Activated T-cell treated with anti-CD3 and anti-CD28 coated beads, Interleukin-2, amount 50 U/mL, for 4 hours (primary cell): ENCODE measurements around the gene GJB2. TPM values are rescaled to one million over a fixed set of nuclear protein-coding genes. Genes with fewer than 3 reads are reported as not detected.
A peak's percentile ranks its signal among the peaks of the same experiment; 100 is the strongest.
"Not testable (repeated sequence)": the region's sequence is repeated elsewhere in the genome, so short reads cannot be mapped to it uniquely, and the experiment has no call there.

Source experiments
- ATAC-seq, 2 donors: fragments of 200-7000 bp; cut with Tn5 transposase; one replicate each; pipeline ENCODE4 v1.10.0; 2021
- DNase-seq: peaks from one replicate; pipeline ENCODE4 v3.0.0-alpha.2; 2020
- H3K27me3 Mint-ChIP-seq: one replicate; pipeline ENCODE4 v1.8.0; 2021; ENCODE audit warnings: low read depth, mixed read lengths
- H3K36me3 Mint-ChIP-seq: one replicate; pipeline ENCODE4 v1.8.0; 2022; ENCODE audit warnings: mixed read lengths; ENCODE audit not compliant: insufficient read depth
- H3K4me1 Mint-ChIP-seq: one replicate; pipeline ENCODE4 v1.8.0; 2021; ENCODE audit warnings: low read depth, mixed read lengths
- H3K4me3 Mint-ChIP-seq: one replicate; pipeline ENCODE4 v1.8.0; 2021; ENCODE audit warnings: mild to moderate bottlenecking, moderate library complexity, mixed read lengths
- H3K9me3 Mint-ChIP-seq: one replicate; pipeline ENCODE4 v1.8.0; 2021; ENCODE audit warnings: mixed read lengths
- total RNA-seq, 3 donors: library from RNA; stranded (reverse); gene quantifications; one replicate each; pipeline ENCODE4 v1.2.1, GENCODE V29; 2021

Gene GJB2
- total RNA-seq, 3 donors from 2014 or later = 2.4 to 4.8 (median 4.4) TPM

GRCh38 chr13:20165417-20166257, 27.1 kb downstream of the GJB2 start:
- no peak for DNase-seq
- ATAC-seq = no peak
- Mint-ChIP-seq H3K27me3 (peaks cover 59% of the 10 kb centered on the region), H3K4me3 (no peak overlapping the region), H3K4me1 (peaks cover 5% of the 10 kb centered on the region), H3K36me3 (no peaks in the 10 kb centered on the region), H3K9me3 (no peaks in the 10 kb centered on the region)

GRCh38 chr13:20161951-20162300, 30.8 kb downstream of the GJB2 start:
- Mint-ChIP-seq H3K36me3 (no peaks in the 10 kb centered on the region), H3K27me3 (peaks cover 57% of the 10 kb centered on the region), H3K4me1 (peaks cover 11% of the 10 kb centered on the region), H3K4me3 (peak overlapping the region; percentile 69), H3K9me3 (no peaks in the 10 kb centered on the region)
- ATAC-seq (no peak), DNase-seq (no peak)

- peaks cover 11% of the 10 kb centered on the region for H3K4me1 Mint-ChIP-seq
- peak overlapping the region; percentile 69 for H3K4me3 Mint-ChIP-seq
- no peaks in the 10 kb centered on the region for H3K36me3 Mint-ChIP-seq
- H3K9me3 Mint-ChIP-seq = no peaks in the 10 kb centered on the region
- ATAC-seq (peak; percentile 63 to 64), DNase-seq (peak; percentile 50)
- peaks cover 53% of the 10 kb centered on the region for H3K27me3 Mint-ChIP-seq
Measured at GRCh38 chr13:20161275-20161950, 31.3 kb downstream of the GJB2 start.

GRCh38 chr13:20160306-20161274, 32.1 kb downstream of the GJB2 start, which contains the start of gene GJA3:
Gene GJA3 (minus strand): TSS chr13:20161052. CDS start chr13:20143288, 17,764 bp downstream.
- Mint-ChIP-seq H3K4me3 (peak within 1 kb of the TSS; percentile 80), H3K27me3 (peaks cover 49% of the 10 kb centered on the region), H3K4me1 (peaks cover 11% of the 10 kb centered on the region), H3K9me3 (no peaks in the 10 kb centered on the region), H3K36me3 (no peaks in the 10 kb centered on the region)
- DNase-seq = peak; percentile 63
- peak; percentile 64 to 68 for ATAC-seq

GRCh38 chr13:20159646-20160305, 33.0 kb downstream of the GJB2 start:
- no peaks in the 10 kb centered on the region for H3K36me3 Mint-ChIP-seq
- no peak for DNase-seq
- H3K4me1 Mint-ChIP-seq = peaks cover 11% of the 10 kb centered on the region
- peaks cover 44% of the 10 kb centered on the region for H3K27me3 Mint-ChIP-seq
- H3K9me3 Mint-ChIP-seq = no peaks in the 10 kb centered on the region
- ATAC-seq = no peak
- H3K4me3 Mint-ChIP-seq = peak overlapping the region; percentile 80

- Mint-ChIP-seq H3K4me1 (peaks cover 9% of the 10 kb centered on the region), H3K27me3 (peaks cover 42% of the 10 kb centered on the region), H3K4me3 (no peak overlapping the region), H3K36me3 (no peaks in the 10 kb centered on the region), H3K9me3 (no peaks in the 10 kb centered on the region)
- no peak for DNase-seq
- no peak for ATAC-seq
Measured at GRCh38 chr13:20157151-20157796, 35.5 kb downstream of the GJB2 start.

- Mint-ChIP-seq H3K36me3 (no peaks in the 10 kb centered on the region), H3K4me1 (peaks cover 8% of the 10 kb centered on the region), H3K27me3 (peaks cover 39% of the 10 kb centered on the region), H3K4me3 (no peak overlapping the region), H3K9me3 (no peaks in the 10 kb centered on the region)
- ATAC-seq = no peak
- no peak for DNase-seq
Measured at GRCh38 chr13:20156702-20157101, 36.0 kb downstream of the GJB2 start.

- peaks cover 49% of the 10 kb centered on the region for H3K27me3 Mint-ChIP-seq
- H3K36me3 Mint-ChIP-seq, H3K9me3 Mint-ChIP-seq, H3K4me3 Mint-ChIP-seq, DNase-seq, H3K4me1 Mint-ChIP-seq, ATAC-seq: not testable (repeated sequence)
Measured at GRCh38 chr13:20153290-20153689, 39.4 kb downstream of the GJB2 start.

- Mint-ChIP-seq H3K4me1 (no peaks in the 10 kb centered on the region), H3K4me3 (no peak overlapping the region), H3K36me3 (no peaks in the 10 kb centered on the region), H3K9me3 (no peaks in the 10 kb centered on the region), H3K27me3 (peaks cover 53% of the 10 kb centered on the region)
- DNase-seq (no peak), ATAC-seq (no peak)
Measured at GRCh38 chr13:20151612-20152011, 41.1 kb downstream of the GJB2 start.

GRCh38 chr13:20151016-20151415, 41.7 kb downstream of the GJB2 start:
- peaks cover 50% of the 10 kb centered on the region for H3K27me3 Mint-ChIP-seq
- no peak overlapping the region for H3K4me3 Mint-ChIP-seq
- no peaks in the 10 kb centered on the region for H3K4me1 Mint-ChIP-seq
- H3K9me3 Mint-ChIP-seq = no peaks in the 10 kb centered on the region
- no peak for DNase-seq
- H3K36me3 Mint-ChIP-seq = no peaks in the 10 kb centered on the region
- ATAC-seq = no peak

GRCh38 chr13:20150561-20150960, 42.2 kb downstream of the GJB2 start:
- peaks cover 49% of the 10 kb centered on the region for H3K27me3 Mint-ChIP-seq
- no peaks in the 10 kb centered on the region for H3K9me3 Mint-ChIP-seq
- no peak for DNase-seq
- H3K4me1 Mint-ChIP-seq = no peaks in the 10 kb centered on the region
- no peak overlapping the region for H3K4me3 Mint-ChIP-seq
- ATAC-seq = no peak
- no peaks in the 10 kb centered on the region for H3K36me3 Mint-ChIP-seq

- no peaks in the 10 kb centered on the region for H3K36me3 Mint-ChIP-seq
- DNase-seq = no peak
- H3K9me3 Mint-ChIP-seq = no peaks in the 10 kb centered on the region
- no peaks in the 10 kb centered on the region for H3K4me1 Mint-ChIP-seq
- no peak for ATAC-seq
- no peak overlapping the region for H3K4me3 Mint-ChIP-seq
- H3K27me3 Mint-ChIP-seq = peaks cover 50% of the 10 kb centered on the region
Measured at GRCh38 chr13:20149762-20150161, 43.0 kb downstream of the GJB2 start.

- Mint-ChIP-seq H3K9me3 (no peaks in the 10 kb centered on the region), H3K36me3 (no peaks in the 10 kb centered on the region), H3K27me3 (peaks cover 48% of the 10 kb centered on the region), H3K4me1 (no peaks in the 10 kb centered on the region), H3K4me3 (no peak overlapping the region)
- ATAC-seq (no peak), DNase-seq (no peak)
Measured at GRCh38 chr13:20148501-20149183, 44.1 kb downstream of the GJB2 start.
